ENCODE results near the gene RARG.

Gene RARG

DNA sequence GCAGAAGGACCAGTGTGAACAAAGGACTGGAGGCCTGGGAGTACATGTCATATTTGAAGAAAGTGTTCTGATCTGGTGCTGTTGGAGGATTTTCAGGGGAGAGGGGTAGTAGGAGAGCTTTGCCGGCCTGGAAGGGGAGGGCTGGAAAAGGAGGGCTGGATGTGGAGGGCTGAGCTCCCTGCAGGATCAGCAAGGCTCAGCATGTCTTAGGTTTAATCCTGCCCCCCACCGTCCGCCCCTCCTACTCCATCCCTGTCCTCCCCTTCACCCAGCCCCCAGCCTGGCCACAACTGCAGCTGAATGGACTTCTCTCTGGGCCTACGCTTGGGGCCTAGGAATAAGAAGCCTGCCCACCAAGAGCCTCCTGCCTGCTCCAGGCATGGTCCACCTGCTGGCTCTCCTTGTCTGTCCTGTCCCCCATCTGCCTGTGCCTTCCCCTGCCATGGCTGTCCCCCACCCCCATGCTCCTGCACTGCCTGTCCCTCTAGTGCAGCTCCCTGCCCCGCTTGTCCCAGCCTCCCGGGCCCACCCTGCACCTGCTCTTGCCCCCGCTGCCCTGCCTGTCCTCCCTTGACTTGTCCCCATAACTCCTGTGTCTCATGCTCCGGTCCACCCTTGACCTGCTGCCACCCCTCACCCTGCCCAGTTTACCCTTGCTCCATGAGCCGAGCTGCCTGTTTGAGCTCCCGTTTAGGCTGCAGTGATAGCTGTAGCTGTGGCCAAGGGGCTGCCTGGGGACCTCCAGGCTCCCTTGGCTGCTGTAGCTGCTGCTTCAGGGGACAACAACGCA is 9.8 kb upstream of the RARG start:
- no peak for DNase-seq

DNA sequence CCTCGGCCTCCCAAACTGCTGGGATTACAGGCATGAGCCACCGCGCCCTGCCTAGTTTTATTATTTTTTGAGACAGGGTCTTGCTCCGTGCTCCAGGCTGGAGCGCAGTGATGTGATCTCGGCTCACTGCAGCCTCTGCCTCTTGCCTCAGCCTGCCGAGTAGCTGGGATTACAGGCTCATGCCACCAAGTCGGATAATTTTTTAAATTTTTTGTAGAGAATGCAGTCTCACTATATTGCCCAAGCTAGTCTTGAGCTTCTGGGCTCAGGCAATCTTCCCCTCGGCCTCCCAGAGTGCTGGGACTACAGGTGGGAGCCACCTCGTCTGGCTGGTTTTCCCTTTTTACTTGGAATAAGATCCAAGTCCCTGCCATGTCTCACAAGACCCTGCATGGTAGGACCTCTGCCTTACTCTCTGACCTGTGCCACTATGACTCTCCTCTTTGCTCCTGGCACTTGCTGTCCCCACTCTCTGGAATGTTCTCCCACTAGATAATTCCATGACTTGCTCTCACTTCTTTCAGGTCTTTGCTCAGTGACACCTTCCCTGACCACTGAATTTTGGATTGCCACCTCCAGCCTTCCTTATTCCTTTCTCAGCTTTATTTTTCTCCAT is 7.7 kb upstream of the RARG start:
- no peak for DNase-seq

DNA sequence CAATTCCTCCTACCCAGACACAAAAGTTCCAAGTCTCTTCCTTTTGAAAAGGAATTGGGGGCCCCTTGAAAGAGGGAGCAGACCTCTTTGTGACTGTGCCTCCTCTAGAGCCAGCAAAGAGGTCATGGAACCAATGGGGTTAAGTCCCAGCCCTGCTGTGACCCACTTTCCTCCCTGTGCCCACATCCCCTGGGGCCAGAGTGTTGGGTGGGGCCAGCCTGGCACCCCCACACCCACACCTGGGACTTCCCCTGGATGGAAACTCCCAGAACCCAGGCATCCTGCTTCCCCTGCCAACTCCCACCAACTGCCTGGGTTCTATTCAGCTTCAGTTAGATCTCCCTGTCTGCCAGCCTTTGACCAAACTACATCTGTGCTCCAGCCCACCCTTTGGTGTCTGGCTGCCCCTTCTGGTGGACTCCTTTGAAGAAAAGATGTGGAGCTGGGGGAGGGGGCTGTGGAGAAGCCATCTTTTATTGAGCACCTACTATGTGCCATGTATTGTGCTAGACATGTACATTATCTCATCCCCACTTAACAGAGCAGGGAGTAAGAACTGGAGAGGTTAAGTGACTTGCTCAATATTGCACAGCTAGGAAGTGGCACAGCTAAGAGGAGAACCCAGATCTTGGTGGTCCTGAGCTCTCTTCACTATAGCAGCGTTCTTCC is 4.6 kb upstream of the RARG start:
- no peak for DNase-seq

DNA sequence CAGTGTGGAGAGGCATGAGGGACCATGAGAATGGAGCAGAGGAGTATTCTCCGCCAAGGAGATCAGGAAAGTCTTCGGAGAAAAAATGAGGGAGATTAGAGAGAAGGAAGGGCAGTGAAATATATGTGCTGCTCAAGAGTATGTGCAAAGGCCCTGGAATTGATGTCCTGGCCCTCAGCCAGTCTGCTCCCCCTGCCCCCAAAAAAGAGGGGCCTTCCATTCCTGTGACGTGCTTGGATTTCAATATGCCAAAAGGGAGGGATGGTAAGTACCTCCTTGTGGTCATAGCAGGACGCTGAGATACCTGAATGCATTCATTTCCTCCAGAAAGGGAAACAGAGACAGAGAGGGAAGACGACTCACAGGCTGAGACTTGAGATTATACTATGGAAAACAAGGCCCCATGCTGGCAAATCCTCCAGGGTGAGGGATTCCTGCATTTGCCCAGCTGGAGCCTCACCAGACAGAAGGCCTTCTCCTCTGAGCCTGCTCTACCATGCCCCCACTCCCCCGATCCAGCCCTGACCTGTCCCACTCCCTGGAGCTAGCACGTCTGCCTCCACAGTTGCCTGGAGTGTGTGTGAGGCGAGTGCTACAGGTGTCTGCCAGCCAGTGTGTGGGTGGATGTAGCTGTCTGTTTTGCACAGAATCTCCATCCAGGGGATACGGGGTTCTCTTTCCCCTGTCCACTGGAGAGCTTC is 3.9 kb upstream of the RARG start:
- no peak for DNase-seq

DNA sequence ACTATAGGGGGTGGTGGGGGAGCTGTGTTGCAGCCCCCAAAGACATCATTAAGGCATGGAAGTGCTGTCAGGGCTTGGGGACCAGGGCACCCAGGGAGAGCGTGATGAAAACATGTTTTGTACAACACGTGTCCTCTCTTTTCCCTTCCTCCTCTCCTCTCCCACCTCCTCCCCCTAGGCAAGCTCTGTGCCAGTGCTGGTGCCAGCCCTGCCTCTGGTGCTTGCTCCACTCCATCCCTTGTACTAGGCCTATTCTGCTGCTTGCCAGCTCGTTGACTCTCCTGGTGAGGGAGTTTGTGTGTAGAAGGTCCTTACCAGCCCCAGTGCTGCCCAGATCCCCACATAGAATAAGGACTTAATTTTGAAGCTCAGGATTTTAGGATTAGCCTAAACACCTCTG is 3.2 kb upstream of the RARG start:
- DNase-seq: no peak

DNA sequence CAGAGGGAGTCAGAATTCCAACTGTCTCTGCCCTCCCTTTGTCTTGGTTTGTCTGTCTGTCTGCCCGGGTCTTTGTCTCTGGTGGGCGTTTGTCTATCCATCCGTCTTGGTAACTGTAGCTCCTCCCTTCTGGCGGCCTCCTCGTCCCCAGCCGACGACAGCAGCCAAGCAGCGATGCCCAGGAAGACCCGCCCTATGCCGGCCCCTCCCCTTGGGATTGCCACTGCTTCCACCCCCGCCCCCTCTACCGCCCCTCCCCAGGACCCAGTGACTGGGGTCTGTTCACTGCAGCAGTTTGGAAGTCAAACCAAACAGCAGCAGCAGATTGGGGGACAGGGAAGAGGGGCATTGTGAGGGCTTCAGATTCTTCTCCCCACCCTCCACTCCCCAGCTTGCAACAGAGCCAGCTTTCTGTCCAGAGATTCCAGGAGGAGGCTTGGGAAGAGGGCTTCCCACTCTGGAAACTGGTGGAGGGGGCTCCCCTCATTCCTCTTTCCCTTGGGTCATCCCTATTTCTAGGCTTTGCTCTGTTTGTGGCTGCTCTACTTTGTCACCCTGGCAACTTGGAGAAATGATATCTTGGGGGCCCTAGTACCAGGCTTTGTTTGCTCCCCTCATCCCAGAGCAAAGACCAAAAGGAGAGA is 2.4 kb upstream of the RARG start:
- no peak for DNase-seq

DNA sequence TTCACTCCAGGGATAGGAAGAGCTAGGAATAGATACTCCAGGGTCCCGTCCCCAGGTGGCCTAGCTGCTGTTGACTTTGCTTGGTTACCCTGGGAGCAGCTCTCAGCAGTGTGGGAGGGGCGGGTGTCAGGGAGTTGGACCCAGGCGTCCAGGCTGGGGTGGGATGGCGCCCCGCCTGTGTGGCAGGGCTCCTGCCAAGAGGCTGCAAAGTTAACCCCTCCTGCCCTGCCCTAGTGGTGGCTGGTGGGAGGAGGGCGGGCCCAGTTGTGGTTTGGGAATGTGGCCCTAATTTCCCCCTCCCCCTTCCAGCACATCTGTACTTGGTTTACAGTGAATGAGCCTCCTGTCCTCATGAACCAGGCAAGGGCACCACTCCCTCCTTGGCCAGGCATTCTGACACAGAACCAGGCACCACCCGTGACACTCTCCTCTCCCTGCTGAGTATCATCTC is 1.7 kb upstream of the RARG start:
- DNase-seq: no peak

DNA sequence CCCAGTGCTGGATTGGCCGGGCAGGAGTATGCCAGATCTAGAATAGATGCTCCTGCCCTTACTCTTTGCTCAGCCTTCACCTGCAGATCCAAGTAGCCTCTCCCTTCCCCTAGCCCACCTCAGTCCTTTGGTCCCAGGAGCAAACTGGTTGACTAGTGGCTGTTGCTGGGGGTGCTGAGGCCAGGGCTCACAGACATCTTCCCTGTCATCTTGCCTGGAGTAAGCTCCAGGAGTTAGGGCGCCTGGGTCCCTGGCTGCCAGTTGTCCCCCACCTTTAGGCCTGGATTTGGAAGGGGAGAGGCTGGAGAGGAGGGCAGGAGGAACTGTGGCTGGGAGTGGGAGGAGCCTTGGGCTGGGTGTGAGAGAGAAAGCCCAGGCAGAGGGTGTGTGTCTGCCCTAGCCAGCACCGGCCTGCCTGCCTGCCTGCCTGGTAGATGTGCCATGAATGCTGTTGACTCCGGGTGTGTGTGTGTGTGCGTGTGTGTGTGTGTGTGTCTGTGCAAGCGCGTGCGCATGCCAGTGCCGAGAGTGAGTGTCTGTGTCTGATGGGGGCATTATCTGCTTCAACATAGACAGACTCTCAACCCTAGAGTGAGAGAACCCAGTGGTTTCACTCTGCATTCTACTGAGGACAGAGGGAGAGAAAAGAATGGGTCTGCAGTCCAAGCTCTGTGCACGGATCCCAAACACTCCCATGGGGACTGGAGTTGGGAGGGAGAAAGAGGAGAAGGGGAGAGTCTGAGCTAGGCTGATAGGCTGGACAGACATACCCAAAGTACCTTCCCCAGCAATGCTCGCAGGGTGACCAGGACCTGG is 845 bp upstream of the RARG start:
- DNase-seq: peak in 1 of 2 experiments; percentile 26

DNA sequence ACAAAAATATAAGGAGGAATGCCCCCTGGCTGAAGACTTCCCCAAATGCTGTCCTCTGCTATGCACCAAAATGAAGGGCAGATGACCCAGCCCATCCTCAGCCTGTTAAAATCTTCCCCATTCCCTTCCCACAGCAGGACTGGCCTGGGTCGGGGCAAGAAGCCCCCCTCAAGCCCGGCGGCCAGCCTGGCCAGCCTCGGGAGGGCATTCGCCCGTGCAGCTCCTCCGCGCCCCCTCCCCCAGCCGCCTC is 413 bp downstream of the RARG start:
- DNase-seq: no peak

DNA sequence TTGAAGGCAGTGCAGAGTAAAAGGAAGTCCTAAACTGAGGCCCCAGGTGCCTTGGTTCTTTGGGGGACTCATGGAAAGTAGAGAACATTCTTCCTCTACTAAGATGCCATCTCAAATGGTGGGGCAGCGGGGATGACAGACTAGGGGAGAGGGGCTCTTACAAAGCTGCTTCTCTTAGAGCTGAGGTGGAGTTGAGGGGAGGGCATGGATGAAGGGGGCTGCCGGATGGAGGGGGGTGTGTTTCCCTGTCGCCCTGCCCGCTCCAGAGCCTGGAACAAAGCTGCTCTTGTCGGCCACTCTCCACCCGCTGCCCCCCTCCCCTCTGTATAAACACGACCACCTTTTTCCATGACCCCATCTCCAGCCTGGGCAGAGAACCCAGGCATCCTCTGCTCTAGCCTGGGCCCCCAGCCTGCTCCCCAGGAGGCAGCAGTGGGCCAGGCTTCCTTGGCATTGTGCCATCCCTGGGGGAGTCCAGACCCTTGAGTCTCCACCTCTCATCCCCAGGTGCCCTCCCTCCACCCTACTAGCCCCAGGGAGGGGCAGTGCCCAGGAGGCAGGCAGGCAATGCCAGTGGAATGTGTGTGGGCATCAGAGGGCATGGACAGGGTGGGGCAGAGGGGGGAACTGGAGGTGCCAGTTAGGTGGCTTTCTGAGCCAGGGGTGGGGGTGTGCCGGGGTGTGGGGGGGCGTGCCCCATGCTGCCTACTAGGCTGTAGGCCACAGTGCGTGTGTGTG is 1.7 kb downstream of the RARG start:
- DNase-seq: no peak

DNA sequence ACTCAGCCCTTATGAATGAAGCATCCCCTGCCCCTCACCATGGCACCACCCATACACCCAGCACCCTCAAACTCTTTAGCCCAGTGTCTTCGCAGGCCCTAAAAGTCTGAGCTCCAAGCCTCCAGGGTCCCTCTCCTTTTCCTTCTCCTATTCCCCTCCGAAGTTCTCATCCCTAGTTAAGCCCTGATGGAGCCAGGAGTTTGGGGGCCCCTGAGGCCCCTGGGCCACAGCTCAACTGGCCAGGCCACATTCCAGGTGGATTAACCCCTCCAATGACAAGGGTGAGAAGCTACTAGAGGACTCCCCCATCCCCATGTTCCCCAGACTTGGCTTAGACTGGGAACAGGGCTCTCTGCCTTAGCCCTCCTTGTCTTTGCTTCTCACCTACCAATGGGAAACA is 2.6 kb downstream of the RARG start:
- DNase-seq: no peak

DNA sequence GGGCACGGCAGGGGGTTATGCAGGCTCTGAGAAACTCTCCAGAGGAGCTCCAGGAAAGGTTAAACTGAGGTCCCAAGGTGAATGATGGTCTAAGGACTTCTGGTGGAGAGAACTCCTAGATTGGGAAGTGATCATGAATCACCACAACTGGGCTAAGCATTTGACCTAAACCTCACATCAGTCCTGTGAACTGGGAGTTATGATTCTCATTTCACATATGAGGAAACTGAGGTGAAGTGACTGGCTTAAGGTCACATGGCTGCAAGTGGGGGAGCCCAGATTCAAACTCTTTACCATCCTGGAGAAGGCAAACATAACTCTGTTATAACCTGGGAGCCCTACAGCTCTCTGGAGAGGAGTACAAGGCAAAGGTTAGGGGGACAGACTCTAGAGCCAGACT is 4.2 kb downstream of the RARG start:
- DNase-seq: no peak

DNA sequence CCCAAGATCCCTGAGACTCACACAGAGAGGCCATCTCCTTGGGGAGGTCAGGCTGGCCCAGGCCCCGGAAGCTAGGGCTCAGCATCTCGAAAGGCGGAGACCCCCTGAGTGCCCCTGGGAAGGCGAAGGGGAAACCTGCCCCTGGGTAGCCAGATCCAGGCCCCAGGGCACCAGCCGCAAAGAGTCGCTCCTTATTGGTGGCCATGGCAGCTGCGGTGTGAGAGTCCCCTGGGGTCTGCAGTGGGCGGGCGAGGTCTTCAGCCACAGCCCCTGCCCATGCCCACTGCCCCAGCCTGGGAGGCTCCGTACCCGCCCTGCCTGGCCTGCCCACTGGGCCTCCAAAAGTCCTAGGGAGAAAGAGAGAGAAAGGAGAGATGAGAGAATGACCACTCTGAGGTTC is 4.7 kb downstream of the RARG start:
- no peak for DNase-seq

DNA sequence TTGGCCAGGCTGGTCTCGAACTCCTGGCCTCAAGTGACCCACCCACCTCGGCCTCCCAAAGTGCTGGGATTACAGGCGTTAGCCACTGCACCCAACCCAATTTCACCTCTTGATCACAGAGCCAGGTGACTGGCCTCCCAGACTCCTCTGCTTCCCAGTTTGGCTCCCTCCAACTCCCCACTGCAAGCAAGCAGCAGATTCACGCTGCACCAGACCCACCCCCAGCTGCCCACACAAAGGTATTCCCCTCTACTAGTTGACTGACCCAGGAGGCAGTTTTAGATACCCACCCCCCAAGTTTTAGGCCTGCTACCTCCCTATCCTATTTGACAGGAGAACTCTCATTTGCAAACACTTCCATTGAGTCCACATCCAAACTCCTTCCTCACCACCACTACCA is 5.2 kb downstream of the RARG start:
- DNase-seq: no peak

DNA sequence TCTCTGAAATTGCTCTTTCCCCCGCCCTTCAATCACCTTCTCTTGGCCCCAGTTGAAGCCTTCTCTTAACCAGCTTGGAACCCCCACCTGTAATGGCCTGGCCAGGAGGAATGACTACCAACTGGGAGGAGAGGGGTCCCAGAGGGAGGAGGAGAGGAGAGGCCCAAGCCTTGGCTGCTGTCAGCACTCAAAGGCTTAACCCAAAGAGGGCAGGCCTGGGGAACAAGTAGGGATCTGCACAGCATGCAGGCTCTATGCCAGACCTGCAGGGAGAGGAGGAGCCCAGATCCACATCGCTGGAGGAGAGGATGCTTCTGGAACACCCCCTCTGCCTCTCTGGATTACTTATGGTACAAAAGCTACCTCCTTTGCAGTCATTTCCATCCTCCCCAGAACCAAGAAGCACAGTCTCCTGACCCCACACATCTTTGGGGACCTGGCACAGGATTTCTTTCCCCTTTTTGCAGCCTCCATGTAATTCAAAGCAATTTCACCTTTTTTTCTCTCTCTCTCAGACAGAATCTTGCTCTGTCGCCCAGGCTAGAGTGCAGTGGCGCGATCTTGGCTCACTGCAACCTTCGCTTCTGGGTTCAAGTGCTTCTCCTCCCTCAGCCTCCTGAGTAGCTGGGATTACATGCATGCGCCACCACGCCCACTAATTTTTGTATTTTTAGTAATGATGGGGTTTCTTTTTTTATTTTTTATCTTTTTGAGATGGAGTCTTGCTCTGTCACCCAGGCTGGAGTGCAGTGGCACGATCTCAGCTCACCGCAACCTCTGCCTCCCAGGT is 6.2 kb downstream of the RARG start:
- DNase-seq: no peak

DNA sequence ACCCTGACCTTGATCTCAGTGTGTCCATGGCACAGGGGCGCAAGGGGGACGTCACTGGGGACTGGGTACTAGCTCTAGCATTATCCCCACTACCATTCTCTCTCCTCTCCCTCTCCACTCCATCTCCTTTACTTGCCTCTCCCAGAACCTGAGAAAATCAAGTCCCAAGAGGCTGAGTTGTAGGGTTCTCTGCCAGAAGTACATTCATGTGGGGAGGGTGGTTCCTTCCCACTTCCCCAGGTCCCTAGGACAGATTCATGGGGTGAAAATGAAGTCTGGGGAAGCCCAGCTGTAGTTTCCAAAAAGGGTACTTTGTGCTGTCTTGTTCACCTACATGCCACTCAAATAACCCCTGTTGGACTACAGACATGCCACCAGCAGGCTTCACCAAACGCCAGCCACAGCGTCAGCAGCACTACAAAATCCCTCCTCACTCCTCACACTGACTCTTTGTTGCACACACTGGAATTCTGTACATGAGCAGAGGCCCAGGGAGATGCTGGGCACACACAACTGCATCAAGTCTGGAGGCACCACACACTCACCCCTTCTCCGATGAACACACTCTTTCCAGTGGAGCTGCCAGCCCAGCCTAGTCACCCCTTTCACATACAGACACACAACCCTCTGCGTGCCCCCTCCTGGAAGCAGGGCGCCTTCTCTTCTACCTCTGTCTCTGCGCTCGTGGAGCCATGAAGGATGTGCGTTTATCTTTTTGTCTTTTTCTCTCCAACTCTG is 6.9 kb downstream of the RARG start:
- no peak for DNase-seq

DNA sequence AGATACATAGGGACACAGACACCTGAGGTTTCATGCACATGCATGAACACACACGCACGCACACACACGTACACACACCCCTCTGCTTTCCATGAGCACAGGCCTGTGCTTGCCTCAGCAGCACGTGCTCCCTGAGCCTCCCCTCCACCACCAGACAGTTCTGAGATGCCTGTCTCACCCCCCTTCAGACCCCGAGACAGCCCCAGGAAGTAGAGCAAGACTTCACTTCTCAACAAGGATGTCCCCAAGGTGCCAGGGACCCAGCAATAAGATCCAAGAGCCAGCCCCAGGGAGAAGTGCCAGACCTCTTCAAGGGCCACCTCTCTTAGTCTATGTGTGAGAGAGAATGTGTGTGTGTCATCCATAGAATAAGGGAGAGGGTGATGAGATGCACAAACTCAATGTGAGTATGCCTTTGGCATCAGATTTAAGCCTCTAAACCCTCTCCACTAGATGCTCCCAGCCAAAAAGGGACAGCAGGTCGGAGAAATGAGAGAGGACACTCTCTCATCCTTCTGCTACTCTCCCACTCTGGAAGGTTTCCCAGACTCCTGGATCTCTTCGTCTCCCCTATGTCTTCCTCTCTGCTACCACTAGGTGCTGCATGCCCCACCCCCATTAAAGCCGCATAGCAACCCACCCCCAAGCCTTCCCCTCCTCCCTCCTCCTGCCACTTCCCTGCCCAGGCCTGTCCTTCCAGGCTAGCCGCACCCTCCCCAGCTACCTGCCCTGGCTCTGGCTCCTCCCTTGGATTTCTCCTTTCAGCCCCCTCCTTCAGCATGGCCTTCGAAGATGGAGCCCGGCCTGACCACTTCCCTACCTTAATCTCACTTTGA is 7.7 kb downstream of the RARG start:
- no peak for DNase-seq

DNA sequence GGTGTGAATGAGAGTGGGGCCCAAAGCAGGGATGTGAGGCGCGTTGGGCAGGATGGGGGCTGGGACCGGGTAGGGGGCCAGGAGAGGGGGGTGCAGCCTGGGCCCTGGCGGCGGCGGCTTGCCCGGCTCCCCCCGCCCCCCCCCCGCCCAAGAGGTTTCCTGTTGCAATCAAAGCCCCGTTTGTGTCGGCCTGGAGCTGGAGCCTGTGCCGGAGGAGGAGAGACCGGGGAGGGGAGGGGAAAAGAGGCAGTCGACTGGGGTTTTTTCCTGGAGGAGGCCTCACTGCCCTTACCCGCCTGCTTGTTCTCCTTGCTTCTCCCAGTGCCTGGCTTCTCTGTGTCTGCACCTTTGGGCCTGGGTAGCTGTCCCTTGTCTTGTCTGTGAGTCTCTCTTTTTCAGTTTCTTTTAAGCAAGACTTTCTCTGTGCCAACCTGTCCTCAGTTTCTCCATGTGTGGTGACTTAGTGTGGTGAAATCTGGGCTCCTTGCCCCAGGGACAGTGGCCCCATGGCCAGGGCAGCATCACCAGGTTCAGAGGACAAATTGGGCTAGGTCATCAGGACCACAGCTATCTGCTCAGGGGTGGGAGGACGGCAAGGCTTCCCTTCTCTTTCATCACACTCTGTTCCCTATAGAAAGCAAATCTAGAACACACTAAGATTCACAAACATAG is 8.5 kb downstream of the RARG start:
- no peak for DNase-seq

DNA sequence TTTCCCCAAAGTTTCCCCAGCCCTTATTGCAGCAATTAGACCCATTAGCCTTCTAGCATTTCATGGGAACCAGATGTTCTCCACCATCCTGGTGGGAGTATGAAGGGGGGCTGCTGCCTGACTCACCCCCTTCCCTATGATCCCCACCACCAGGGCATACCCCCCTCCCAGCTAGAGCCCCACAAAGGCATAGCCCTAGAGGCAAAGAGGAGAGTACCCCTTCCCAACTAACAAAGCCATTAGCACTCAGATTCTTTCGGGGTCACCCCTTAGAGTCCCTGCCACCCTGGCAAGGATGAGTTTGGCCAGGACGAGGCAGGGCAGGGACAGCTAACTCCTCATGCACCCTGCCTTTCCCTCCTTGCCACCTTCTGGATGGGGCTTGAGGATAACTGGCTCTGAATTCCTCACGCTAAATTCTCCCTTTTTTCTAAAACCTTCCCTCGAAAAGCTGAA is 9.2 kb downstream of the RARG start:
- DNase-seq: no peak
